ENCODE results near the gene THBS4.

The THBS4 gene

DNA sequence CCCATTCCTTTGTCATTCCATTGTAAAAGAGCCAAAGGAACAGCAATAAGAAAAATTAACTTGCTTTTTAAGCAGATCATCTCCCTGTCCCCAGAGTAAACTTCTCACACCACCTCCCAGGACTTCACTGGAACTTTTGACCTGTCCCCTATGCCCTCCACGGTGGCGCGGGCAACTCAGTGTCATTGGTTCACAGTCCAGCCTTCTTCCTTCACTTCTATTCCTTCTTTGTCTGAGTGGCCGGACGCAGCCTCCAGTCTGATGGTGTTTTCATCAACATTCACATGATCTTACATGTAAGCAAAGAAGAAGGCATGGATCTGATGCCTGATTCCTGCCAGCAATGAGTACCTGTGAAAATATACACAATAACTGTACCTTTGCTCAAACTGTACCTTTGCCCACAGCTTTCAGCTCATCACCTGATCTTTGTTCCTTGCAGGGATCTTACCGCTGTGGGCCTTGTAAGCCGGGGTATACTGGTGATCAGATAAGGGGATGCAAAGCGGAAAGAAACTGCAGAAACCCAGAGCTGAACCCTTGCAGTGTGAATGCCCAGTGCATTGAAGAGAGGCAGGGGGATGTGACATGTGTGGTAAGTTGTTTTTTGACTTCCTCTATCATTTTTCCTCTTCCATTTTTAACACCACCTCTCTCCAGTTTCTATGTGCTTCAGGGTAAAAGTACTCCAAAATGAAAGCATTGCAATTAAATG, 32.5 kb downstream of the THBS4 start:
- no peak for TF ChIP-seq POLR2A (IDR thresholded peaks at IDR 0.05; ENCODE audit: low read depth, low read length)
- TF ChIP-seq POLR2AphosphoS5 (IDR thresholded peaks at IDR 0.05; ENCODE audit: low read depth, low read length): no peak
- no peak for DNase-seq (ENCODE audit: insufficient read length)
- FAIRE-seq: no peak

GRCh38 chr5:80068246-80068636, 33.1 kb downstream of the THBS4 start:
- no peak for DNase-seq (ENCODE audit: insufficient read length)
- TF ChIP-seq POLR2AphosphoS5 (IDR thresholded peaks at IDR 0.05; ENCODE audit: low read depth, low read length) (no peak), TAF1 (IDR thresholded peaks at IDR 0.05; ENCODE audit: borderline replicate concordance, low read depth, low read length) (no peak), POLR2A (IDR thresholded peaks at IDR 0.05; ENCODE audit: low read depth, low read length) (no peak)
- FAIRE-seq: no peak

- no peak for FAIRE-seq
These were observed 33.6 kb downstream of the THBS4 start for GRCh38 chr5:80068775-80069174.

DNA sequence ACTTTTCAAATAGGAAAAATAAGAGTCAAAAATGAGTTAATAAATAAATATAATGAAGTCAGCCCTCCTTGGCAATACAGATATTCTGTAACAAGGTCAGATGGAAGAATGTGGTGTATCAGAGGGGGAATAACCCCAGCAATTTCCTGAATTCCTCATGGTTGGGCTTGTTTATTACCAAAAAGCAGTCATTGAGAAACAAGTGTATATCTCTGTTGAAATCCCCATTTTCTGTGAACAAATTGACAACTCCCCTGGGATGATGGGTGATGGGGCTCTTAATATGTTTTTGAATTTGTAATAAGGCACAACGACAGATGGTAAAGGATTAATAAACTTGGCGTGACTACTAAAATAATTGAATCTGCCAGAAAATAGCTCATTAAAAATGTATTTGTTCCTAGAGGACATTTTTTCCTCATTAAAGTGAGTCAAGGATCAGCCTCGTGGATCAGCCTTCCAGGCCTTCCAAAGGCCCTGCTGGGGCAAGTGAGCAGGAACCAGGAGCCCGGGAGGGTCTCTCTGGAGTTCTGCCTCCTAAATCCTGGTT, 34.2 kb downstream of the THBS4 start:
- no peak for DNase-seq (ENCODE audit: insufficient read length)
- no peak for TF ChIP-seq POLR2A (IDR thresholded peaks at IDR 0.05; ENCODE audit: low read depth, low read length)
- no peak for TF ChIP-seq TAF1 (IDR thresholded peaks at IDR 0.05; ENCODE audit: borderline replicate concordance, low read depth, low read length)
- TF ChIP-seq POLR2AphosphoS5 (IDR thresholded peaks at IDR 0.05; ENCODE audit: low read depth, low read length): no peak
- FAIRE-seq: no peak

More at GRCh38 chr5:80068775-80069174, 33.6 kb downstream of the THBS4 start:
- TF ChIP-seq TAF1 (IDR thresholded peaks at IDR 0.05; ENCODE audit: borderline replicate concordance, low read depth, low read length) (no peak), POLR2A (IDR thresholded peaks at IDR 0.05; ENCODE audit: low read depth, low read length) (no peak), POLR2AphosphoS5 (IDR thresholded peaks at IDR 0.05; ENCODE audit: low read depth, low read length) (no peak)
- DNase-seq (ENCODE audit: insufficient read length): no peak

DNA sequence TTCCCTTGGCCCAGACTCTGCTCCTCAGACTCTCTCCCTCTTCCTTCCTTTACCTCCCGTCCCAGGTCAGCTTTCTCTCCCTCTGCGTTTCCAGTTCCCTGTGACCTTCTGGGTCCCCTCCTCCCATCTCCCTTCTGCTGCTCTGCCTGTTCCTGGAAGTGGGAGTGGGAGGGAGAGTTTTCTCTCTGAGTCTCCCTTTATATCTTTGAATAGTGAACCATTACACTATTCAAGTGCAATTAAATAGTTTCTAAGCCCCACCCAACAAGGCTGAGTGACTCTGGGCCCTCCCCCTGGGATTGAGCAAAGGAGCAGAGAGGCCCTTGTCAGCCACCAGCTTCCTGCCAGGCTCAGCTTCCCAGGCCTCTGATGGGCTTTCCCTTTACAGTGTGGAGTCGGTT, 34.8 kb downstream of the THBS4 start:
- TF ChIP-seq POLR2A (IDR thresholded peaks at IDR 0.05; ENCODE audit: low read depth, low read length) (no peak), TAF1 (IDR thresholded peaks at IDR 0.05; ENCODE audit: borderline replicate concordance, low read depth, low read length) (no peak), POLR2AphosphoS5 (IDR thresholded peaks at IDR 0.05; ENCODE audit: low read depth, low read length) (no peak)
- no peak for FAIRE-seq

DNA sequence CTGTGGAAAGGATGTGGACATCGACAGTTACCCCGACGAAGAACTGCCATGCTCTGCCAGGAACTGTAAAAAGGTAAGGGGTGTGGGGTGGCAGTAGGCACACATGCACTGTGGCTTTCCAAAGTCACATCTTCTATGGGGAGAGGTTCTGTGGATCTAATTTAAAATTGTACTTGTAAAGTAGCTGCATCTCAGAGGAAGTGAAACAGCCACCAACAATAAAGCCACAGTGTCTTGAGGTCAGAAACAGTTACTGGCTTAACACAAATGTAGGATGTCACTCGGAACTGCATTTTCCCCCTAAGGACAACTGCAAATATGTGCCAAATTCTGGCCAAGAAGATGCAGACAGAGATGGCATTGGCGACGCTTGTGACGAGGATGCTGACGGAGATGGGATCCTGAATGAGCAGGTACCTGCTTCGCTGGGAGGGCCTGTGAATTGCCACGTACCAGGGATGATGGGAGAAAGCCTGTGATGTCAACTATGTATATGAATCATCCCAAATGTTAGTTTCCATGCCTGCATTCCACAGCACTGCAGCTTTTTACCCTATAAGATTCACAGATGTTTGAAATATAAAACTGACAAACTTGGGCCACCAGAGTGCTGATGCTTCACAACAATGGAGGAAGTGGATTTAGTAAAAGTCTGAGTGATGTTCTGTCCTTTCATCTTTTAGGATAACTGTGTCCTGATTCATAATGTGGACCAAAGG, 35.3 kb downstream of the THBS4 start:
- TF ChIP-seq POLR2A (IDR thresholded peaks at IDR 0.05; ENCODE audit: low read depth, low read length) (no peak), TAF1 (IDR thresholded peaks at IDR 0.05; ENCODE audit: borderline replicate concordance, low read depth, low read length) (no peak), POLR2AphosphoS5 (IDR thresholded peaks at IDR 0.05; ENCODE audit: low read depth, low read length) (no peak)
- no peak for FAIRE-seq
- DNase-seq (ENCODE audit: insufficient read length): no peak

More for the DNA sequence above, 34.8 kb downstream of the THBS4 start:
- no peak for DNase-seq (ENCODE audit: insufficient read length)

- no peak for TF ChIP-seq TAF1 (IDR thresholded peaks at IDR 0.05; ENCODE audit: borderline replicate concordance, low read depth, low read length)
- TF ChIP-seq POLR2AphosphoS5 (IDR thresholded peaks at IDR 0.05; ENCODE audit: low read depth, low read length): no peak
- no peak for TF ChIP-seq POLR2A (IDR thresholded peaks at IDR 0.05; ENCODE audit: low read depth, low read length)
- DNase-seq (ENCODE audit: insufficient read length): no peak
- no peak for FAIRE-seq
These were observed 36.4 kb downstream of the THBS4 start for GRCh38 chr5:80071510-80072021.

GRCh38 chr5:80072103-80073073, 37.2 kb downstream of the THBS4 start:
- FAIRE-seq (no peak), DNase-seq (ENCODE audit: insufficient read length) (no peak)
- TF ChIP-seq POLR2AphosphoS5 (IDR thresholded peaks at IDR 0.05; ENCODE audit: low read depth, low read length) (no peak), POLR2A (IDR thresholded peaks at IDR 0.05; ENCODE audit: low read depth, low read length) (no peak), TAF1 (IDR thresholded peaks at IDR 0.05; ENCODE audit: borderline replicate concordance, low read depth, low read length) (no peak)

GRCh38 chr5:80076131-80077050, 41.2 kb downstream of the THBS4 start:
- TF ChIP-seq TAF1 (IDR thresholded peaks at IDR 0.05; ENCODE audit: borderline replicate concordance, low read depth, low read length) (no peak), POLR2AphosphoS5 (IDR thresholded peaks at IDR 0.05; ENCODE audit: low read depth, low read length) (no peak), POLR2A (IDR thresholded peaks at IDR 0.05; ENCODE audit: low read depth, low read length) (no peak)
- DNase-seq (ENCODE audit: insufficient read length): no peak
- no peak for FAIRE-seq

Data from GM12892 (cell line).